ENCODE data around the gene PPP2R5D. TPM values are rescaled to one million over a fixed set of nuclear protein-coding genes. Genes with fewer than 3 reads are reported as not detected.

PPP2R5D gene
- total RNA-seq, 4 donors from 2014 or later = 44.3 to 68.2 (median 52.6) TPM

GRCh38 chr6:43006251-43006650, 21.9 kb downstream of the PPP2R5D start:
- in situ Hi-C loops (cut with MboI; ENCODE audit: low sequenced_read_pairs in 4 of 4) (no loop called here), intact Hi-C loops (cut with DNase I; ENCODE audit: low total_unique reads) (no loop called here)
- DNase-seq (no peak), ATAC-seq (no peak)
- no peaks in the 10 kb centered on the region for H3K27me3 ChIP-seq
- H3K4me3 ChIP-seq = no peak overlapping the region
- no peaks in the 10 kb centered on the region for H3K9me3 ChIP-seq
- no peak for TF ChIP-seq CTCF (IDR thresholded peaks at IDR 0.05 in 4 of 5, conservative IDR thresholded peaks at IDR 0.05 in 1 of 5)
- no peak for TF ChIP-seq POLR2A (IDR thresholded peaks at IDR 0.05)
- H3K36me3 ChIP-seq = peaks cover 0 to 48% of the 10 kb centered on the region in 2 donors
- peaks cover 6% of the 10 kb centered on the region in 2 donors for H3K4me1 ChIP-seq
- H3K27ac ChIP-seq = no peak overlapping the region

GRCh38 chr6:43007126-43007525, 22.8 kb downstream of the PPP2R5D start:
- in situ Hi-C loops (cut with MboI; ENCODE audit: low sequenced_read_pairs in 4 of 4) (no loop called here), intact Hi-C loops (cut with DNase I; ENCODE audit: low total_unique reads) (no loop called here)
- Histone ChIP-seq H3K9me3 (no peaks in the 10 kb centered on the region), H3K27me3 (no peaks in the 10 kb centered on the region), H3K4me1 (peaks cover 6% of the 10 kb centered on the region in 2 donors), H3K4me3 (no peak overlapping the region), H3K36me3 (peaks cover 0 to 57% of the 10 kb centered on the region in 2 donors), H3K27ac (no peak overlapping the region)
- ATAC-seq (no peak), DNase-seq (no peak)
- TF ChIP-seq POLR2A (IDR thresholded peaks at IDR 0.05) = no peak
- no peak for TF ChIP-seq CTCF (IDR thresholded peaks at IDR 0.05 in 4 of 5, conservative IDR thresholded peaks at IDR 0.05 in 1 of 5)

GRCh38 chr6:43009124-43009523, 24.8 kb downstream of the PPP2R5D start:
- H3K4me1 ChIP-seq = peaks cover 15 to 20% of the 10 kb centered on the region in 2 donors
- H3K27me3 ChIP-seq = no peaks in the 10 kb centered on the region
- in situ Hi-C loops (cut with MboI; ENCODE audit: low sequenced_read_pairs in 4 of 4) (no loop called here), intact Hi-C loops (cut with DNase I; ENCODE audit: low total_unique reads) (loop anchor here (2.0 kb wide), 1 partner anchor 134 kb away; no protein-coding TSS in a partner anchor)
- no peak overlapping the region for H3K4me3 ChIP-seq
- TF ChIP-seq POLR2A (IDR thresholded peaks at IDR 0.05) = no peak
- peak in 4 of 5 experiments; percentile 46 to 56 (median 52) for TF ChIP-seq CTCF (IDR thresholded peaks at IDR 0.05 in 4 of 5, conservative IDR thresholded peaks at IDR 0.05 in 1 of 5)
- peak overlapping the region in 1 of 4 donors; percentile 27 for H3K27ac ChIP-seq
- ATAC-seq (no peak), DNase-seq (peak in 1 of 2 donors; percentile 59)
- H3K9me3 ChIP-seq = no peaks in the 10 kb centered on the region
- H3K36me3 ChIP-seq = peaks cover 0 to 58% of the 10 kb centered on the region in 2 donors

- H3K27ac ChIP-seq = no peak overlapping the region
- no peaks in the 10 kb centered on the region for H3K9me3 ChIP-seq
- H3K36me3 ChIP-seq = peaks cover 0 to 58% of the 10 kb centered on the region in 2 donors
- intact Hi-C loops (cut with DNase I; ENCODE audit: low total_unique reads) = loop anchor here (10.0 kb wide), 2 partner anchors 796 to 1276 kb away; partner anchors contain the start of genes MRPS10 and TFEB
- no peak overlapping the region for H3K4me3 ChIP-seq
- no peaks in the 10 kb centered on the region for H3K27me3 ChIP-seq
- in situ Hi-C loops (cut with MboI; ENCODE audit: low sequenced_read_pairs in 4 of 4) = loop anchor here in 1 of 4 donors (10.0 kb wide), 1 partner anchor 446 kb away; the partner anchor contains the start of gene UBR2
- H3K4me1 ChIP-seq = peaks cover 27 to 31% of the 10 kb centered on the region in 2 donors
- ATAC-seq = no peak
- TF ChIP-seq POLR2A (IDR thresholded peaks at IDR 0.05) = no peak
- no peak for TF ChIP-seq CTCF (IDR thresholded peaks at IDR 0.05 in 4 of 5, conservative IDR thresholded peaks at IDR 0.05 in 1 of 5)
- no peak for DNase-seq
Measured at GRCh38 chr6:43011207-43011606, 26.8 kb downstream of the PPP2R5D start.

Measured in gastrocnemius medialis (tissue), 4 donors.